ENCODE measurements around the gene ELF5. TPM values are rescaled to one million over a fixed set of nuclear protein-coding genes. Genes with fewer than 3 reads are reported as not detected.

ELF5 gene
- total and polyA plus RNA-seq, 2 donors (not counting 3 experiments of a cell fraction or from before 2014, with no cell fraction given), result not detected

- ChIA-PET POLR2A (no interaction called here), CTCF (no interaction called here)
- Histone ChIP-seq H3K4me2 (ENCODE audit: insufficient read depth, low read length) (no peak overlapping the region), H3K9ac (replicated peaks; ENCODE audit: extremely low read depth, insufficient read depth, low read length) (no peak overlapping the region), H3K36me3 (ENCODE audit: control insufficient read depth in 2 of 2, extremely low read depth in 1 of 2, insufficient read depth in 2 of 2, low read length in 2 of 2) (no peaks in the 10 kb centered on the region), H3K4me1 (ENCODE audit: control insufficient read depth, extremely low read depth, insufficient read depth, low read length) (no peaks in the 10 kb centered on the region), H3K27ac (ENCODE audit: insufficient read depth, low read depth, low read length) (no peak overlapping the region), H3K9me1 (replicated peaks; ENCODE audit: control insufficient read depth, extremely low read depth, insufficient read depth, low read length) (no peaks in the 10 kb centered on the region), H3K9me3 (replicated peaks; ENCODE audit: control insufficient read depth, insufficient read depth, low read length) (no peaks in the 10 kb centered on the region), H3K4me3 (replicated peaks in 1 of 3; ENCODE audit: insufficient read depth in 1 of 3, low read depth in 1 of 3, low read length in 3 of 3) (no peak overlapping the region), H3K27me3 (ENCODE audit: control insufficient read depth in 2 of 2, insufficient read depth in 2 of 2, low read length in 2 of 2) (peaks cover 2 to 7% of the 10 kb centered on the region in 2 experiments), H2AFZ (ENCODE audit: low read depth, low read length) (no peak overlapping the region), H4K20me1 (replicated peaks; ENCODE audit: control insufficient read depth, extremely low read depth, insufficient read depth, low read length) (no peaks in the 10 kb centered on the region), H3K79me2 (ENCODE audit: control insufficient read depth, insufficient read depth, low read length) (no peaks in the 10 kb centered on the region)
- no peak for DNase-seq (ENCODE audit: low read depth, low spot score)
- no peak for TF ChIP-seq POLR2A (IDR thresholded peaks at IDR 0.05; ENCODE audit: low read depth, low read length)
- TF ChIP-seq, protein P1, sequence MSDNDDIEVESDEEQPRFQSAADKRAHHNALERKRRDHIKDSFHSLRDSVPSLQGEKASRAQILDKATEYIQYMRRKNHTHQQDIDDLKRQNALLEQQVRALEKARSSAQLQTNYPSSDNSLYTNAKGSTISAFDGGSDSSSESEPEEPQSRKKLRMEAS (IDR thresholded peaks at IDR 0.05; ENCODE audit: insufficient read depth, insufficient read length), result no peak
- no peak for TF ChIP-seq JUN (IDR thresholded peaks at IDR 0.05; ENCODE audit: borderline replicate concordance, insufficient read depth, insufficient read length, low read depth)
- TF ChIP-seq MYC (IDR thresholded peaks at IDR 0.05; ENCODE audit: low read depth, low read length), result no peak
- TF ChIP-seq GATA2 (IDR thresholded peaks at IDR 0.05; ENCODE audit: insufficient read depth, insufficient read length, low read depth, low read length), result no peak
- TF ChIP-seq CTCF (IDR thresholded peaks at IDR 0.05; ENCODE audit: extremely low read depth in 1 of 2, insufficient read depth in 1 of 2, low read depth in 1 of 2, low read length in 2 of 2), result no peak
- TF ChIP-seq EZH2 (IDR thresholded peaks at IDR 0.05; ENCODE audit: borderline replicate concordance, low read depth, low read length, severe bottlenecking), result no peak
- intact Hi-C loops (cut with micrococcal nuclease) (no loop called here), dilution Hi-C loops (cut with MboI; ENCODE audit: extremely low pct_ligation_motif_present, low sequenced_read_pairs) (no loop called here)
- BruUV-seq (replicated peaks), result no TSS peak
- FAIRE-seq, result no peak
Observed at GRCh38 chr11:34558211-34558610, 44.6 kb upstream of the ELF5 start.

Measured in endothelial cell of umbilical vein (primary cell).